Stimulated activated memory B cell treated with anti-CD40 and anti-IgM and Interleukin-4, amounts not matched to agents 10 μg/mL and 1 μg/mL and 100 μg/mL, for 72 hours (primary cell): ENCODE results near the gene IFNL2.

Experiments used
- ATAC-seq: fragments of 150-1000 bp; cut with Tn5 transposase; 2 replicates; pipeline ENCODE4 v1.10.0; 2021
- H3K27ac Mint-ChIP-seq: one replicate; pipeline ENCODE4 v1.8.0; 2022; ENCODE audit warnings: mild to moderate bottlenecking, mixed read lengths
- H3K27me3 Mint-ChIP-seq: one replicate; pipeline ENCODE4 v1.8.0; 2022; ENCODE audit warnings: mixed read lengths
- H3K36me3 Mint-ChIP-seq: one replicate; pipeline ENCODE4 v1.8.0; 2022; ENCODE audit warnings: mixed read lengths
- H3K4me1 Mint-ChIP-seq: one replicate; pipeline ENCODE4 v1.8.0; 2022; ENCODE audit warnings: mixed read lengths
- H3K4me3 Mint-ChIP-seq: one replicate; pipeline ENCODE4 v1.8.0; 2022; ENCODE audit warnings: mild to moderate bottlenecking, moderate library complexity, mixed read lengths
- H3K9me3 Mint-ChIP-seq: one replicate; pipeline ENCODE4 v1.8.0; 2022; ENCODE audit warnings: mixed read lengths

The IFNL2 gene

GRCh38 chr19:39315933-39316332 is 47.7 kb downstream of the IFNL2 start:
- Mint-ChIP-seq H3K9me3 (no peaks in the 10 kb centered on the region), H3K27ac (no peak overlapping the region), H3K4me3 (no peak overlapping the region), H3K4me1 (peaks cover 10% of the 10 kb centered on the region), H3K36me3 (peaks cover 27% of the 10 kb centered on the region), H3K27me3 (peaks cover 2% of the 10 kb centered on the region)
- ATAC-seq, result no peak

GRCh38 chr19:39316627-39317321 is 48.6 kb downstream of the IFNL2 start:
- peaks cover 18% of the 10 kb centered on the region for H3K36me3 Mint-ChIP-seq
- peaks cover 10% of the 10 kb centered on the region for H3K27me3 Mint-ChIP-seq
- no peak overlapping the region for H3K27ac Mint-ChIP-seq

DNA sequence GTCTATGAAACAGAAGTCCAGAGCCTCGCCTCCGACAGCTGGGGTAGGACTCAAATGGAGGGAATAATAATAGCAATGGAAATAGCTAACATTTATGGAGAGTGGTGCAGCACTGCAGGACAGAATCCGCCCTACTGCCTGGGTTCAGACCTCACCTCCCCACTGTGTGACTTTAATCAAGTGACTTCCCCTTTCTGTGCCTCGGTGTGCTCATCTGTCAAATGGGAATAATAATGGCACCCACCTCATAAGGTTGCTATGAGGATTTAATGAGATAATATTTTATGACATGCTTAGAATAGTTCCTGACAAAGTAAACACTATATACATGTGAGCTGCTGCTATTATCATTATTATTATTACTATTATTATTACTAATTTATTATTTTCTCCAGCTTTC is 49.3 kb downstream of the IFNL2 start:
- Mint-ChIP-seq H3K4me3 (no peak overlapping the region), H3K4me1 (peaks cover 16% of the 10 kb centered on the region), H3K36me3 (peaks cover 14% of the 10 kb centered on the region), H3K27ac (no peak overlapping the region), H3K27me3 (peaks cover 10% of the 10 kb centered on the region), H3K9me3 (no peaks in the 10 kb centered on the region)
- no peak for ATAC-seq

More at GRCh38 chr19:39316627-39317321, 48.6 kb downstream of the IFNL2 start:
- Mint-ChIP-seq H3K4me1 (peaks cover 16% of the 10 kb centered on the region), H3K4me3 (no peak overlapping the region), H3K9me3 (no peaks in the 10 kb centered on the region)
- no peak for ATAC-seq

DNA sequence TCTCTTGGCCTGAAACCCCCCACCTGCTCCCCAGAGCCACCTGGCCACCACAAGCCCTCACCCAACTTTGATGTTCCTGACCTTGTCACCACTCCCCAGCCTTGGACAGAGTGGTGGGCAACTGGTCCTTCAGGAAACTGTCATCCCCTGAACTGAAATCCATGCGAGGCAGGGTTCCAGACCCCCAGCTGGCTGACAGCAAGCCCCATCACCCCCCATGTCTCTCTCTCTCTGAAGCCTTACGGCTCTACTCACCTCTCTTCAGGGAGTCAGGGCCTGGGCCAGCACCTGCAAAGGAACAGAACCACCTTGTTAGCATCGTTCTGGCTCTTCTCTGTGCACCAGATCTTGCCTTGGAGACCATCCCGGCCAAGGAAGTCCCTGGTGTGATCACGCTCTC is 49.9 kb downstream of the IFNL2 start:
- H3K27me3 Mint-ChIP-seq, result peaks cover 10% of the 10 kb centered on the region
- H3K9me3 Mint-ChIP-seq, result no peaks in the 10 kb centered on the region
- ATAC-seq, result no peak
- peaks cover 21% of the 10 kb centered on the region for H3K4me1 Mint-ChIP-seq
- no peak overlapping the region for H3K27ac Mint-ChIP-seq
- H3K36me3 Mint-ChIP-seq, result peaks cover 12% of the 10 kb centered on the region
- no peak overlapping the region for H3K4me3 Mint-ChIP-seq

DNA sequence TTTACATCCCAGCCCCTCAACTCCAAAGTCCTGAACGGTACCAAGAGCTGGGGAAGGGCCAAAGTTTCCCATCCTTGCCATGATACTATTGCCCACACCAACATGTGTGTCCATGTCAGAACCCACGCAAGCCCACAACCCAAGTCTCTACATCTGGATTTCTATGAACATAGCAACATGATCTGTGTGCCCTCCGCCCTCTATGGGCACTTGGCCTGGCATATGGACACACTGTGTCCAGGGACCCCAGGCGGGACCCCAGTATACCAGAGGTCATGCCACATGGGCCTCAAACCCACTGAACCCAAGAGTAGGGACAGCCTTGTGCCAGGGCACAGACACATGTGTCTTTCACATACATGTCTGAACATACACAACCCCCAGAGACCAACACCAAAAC is 50.5 kb downstream of the IFNL2 start:
- Mint-ChIP-seq H3K36me3 (peaks cover 10% of the 10 kb centered on the region), H3K27ac (no peak overlapping the region), H3K27me3 (peaks cover 10% of the 10 kb centered on the region)

DNA sequence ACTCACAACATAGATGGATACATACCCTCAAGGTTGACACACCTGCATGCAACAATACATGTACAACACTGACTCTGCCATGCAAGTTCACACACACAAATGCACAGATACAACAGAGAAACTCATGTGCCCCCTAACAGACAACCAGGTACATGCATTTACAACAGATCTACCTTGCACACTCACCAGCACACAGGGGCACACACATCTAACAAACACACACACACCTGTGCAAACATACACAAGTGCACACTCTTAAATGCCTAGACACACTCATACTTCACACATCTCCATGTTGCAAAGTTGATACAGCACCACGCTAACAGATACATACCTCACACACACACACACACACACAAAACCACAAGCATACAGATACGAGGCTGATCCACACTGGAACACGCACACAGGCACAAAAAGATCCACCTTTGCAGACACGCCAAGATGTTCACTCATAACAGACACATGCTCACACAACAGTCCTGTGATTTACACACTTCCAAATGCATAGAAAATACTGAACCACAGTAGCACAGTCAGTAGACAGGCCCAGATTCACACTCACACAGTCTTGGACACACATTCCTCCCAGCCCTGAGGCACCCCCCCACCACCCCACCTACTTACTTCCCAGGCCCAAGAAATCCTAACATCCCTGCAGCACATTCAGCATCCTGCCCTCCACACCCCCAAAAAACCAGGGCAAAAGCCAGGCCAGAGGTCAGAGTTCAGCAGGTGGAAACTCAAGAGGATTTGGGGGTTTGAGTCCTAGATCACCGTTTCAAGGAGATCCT is 51.1 kb downstream of the IFNL2 start:
- ATAC-seq, result no peak
- no peak overlapping the region for H3K27ac Mint-ChIP-seq
- H3K4me1 Mint-ChIP-seq, result peaks cover 23% of the 10 kb centered on the region
- H3K27me3 Mint-ChIP-seq, result peaks cover 10% of the 10 kb centered on the region
- H3K9me3 Mint-ChIP-seq, result no peaks in the 10 kb centered on the region
- H3K4me3 Mint-ChIP-seq, result peak overlapping the region; percentile 39
- peaks cover 6% of the 10 kb centered on the region for H3K36me3 Mint-ChIP-seq

More for the DNA sequence above, 50.5 kb downstream of the IFNL2 start:
- Mint-ChIP-seq H3K4me1 (peaks cover 23% of the 10 kb centered on the region), H3K9me3 (no peaks in the 10 kb centered on the region), H3K4me3 (no peak overlapping the region)
- no peak for ATAC-seq
